COLO668 (cell line): Measurements from ENCODE around the gene GJB5.

Source experiments
- DNase-seq: peaks from one replicate; lab custom pipeline; 2025; ENCODE audit not compliant: unreplicated experiment; lab: John Stamatoyannopoulos, UW

GJB5 gene

GRCh38 chr1:34792868-34793727 is 38.3 kb downstream of the GJB5 start, which contains the start of gene GJA4:
Gene GJA4, plus strand, starts transcription at chr1:34792999. Its CDS starts 1,215 bp downstream, at chr1:34794214.
- no peak for DNase-seq

- DNase-seq = no peak
These were observed 39.3 kb downstream of the GJB5 start for GRCh38 chr1:34794001-34794789.

GRCh38 chr1:34794790-34795180 is 39.9 kb downstream of the GJB5 start:
- DNase-seq = no peak

GRCh38 chr1:34795916-34796315 is 41.1 kb downstream of the GJB5 start:
- DNase-seq = no peak

- DNase-seq = no peak
These were observed 42.1 kb downstream of the GJB5 start for GRCh38 chr1:34796990-34797389.

- no peak for DNase-seq
These were observed 45.4 kb downstream of the GJB5 start for GRCh38 chr1:34800214-34800613.

GRCh38 chr1:34803770-34804169 is 48.9 kb downstream of the GJB5 start:
- no peak for DNase-seq

GRCh38 chr1:34806396-34806795 is 51.5 kb downstream of the GJB5 start:
- no peak for DNase-seq
